Nephron (organoid): ENCODE results near the gene ANO2.
A peak's percentile ranks its signal among the peaks of the same experiment; 100 is the strongest.

ENCODE experiments used
- H3K27ac Mint-ChIP-seq, 3 experiments: 2 replicates each; pipeline ENCODE4 v1.8.0; 2020; ENCODE audit warnings: mixed read lengths in 3 of 3, mild to moderate bottlenecking in 2 of 3, moderate library complexity in 1 of 3
- H3K27me3 Mint-ChIP-seq: 2 replicates; pipeline ENCODE4 v1.8.0; 2021; ENCODE audit warnings: low read depth, mild to moderate bottlenecking, moderate library complexity, mixed read lengths
- H3K36me3 Mint-ChIP-seq: 2 replicates; pipeline ENCODE4 v1.8.0; 2020; ENCODE audit warnings: low read depth, mixed read lengths
- H3K4me1 Mint-ChIP-seq: 2 replicates; pipeline ENCODE4 v1.8.0; 2020; ENCODE audit warnings: mixed read lengths
- H3K4me3 Mint-ChIP-seq, 3 experiments: 2 replicates each; pipeline ENCODE4 v1.8.0; 2020; ENCODE audit warnings: mild to moderate bottlenecking in 3 of 3, mixed read lengths in 3 of 3, moderate library complexity in 2 of 3
- H3K9me3 Mint-ChIP-seq: 2 replicates; pipeline ENCODE4 v1.8.0; 2020; ENCODE audit warnings: mixed read lengths
- CTCF ChIP-seq, 3 experiments: fragments of 200-600 bp; sonication (generic); IDR thresholded peaks; one replicate each; pipeline ENCODE4 v1.5.0; 2021; ENCODE audit warnings: antibody characterized with exemption in 3 of 3; ENCODE audit not compliant: unreplicated experiment in 3 of 3

The ANO2 gene

GRCh38 chr12:5916785-5917290 lies 28.2 kb downstream of the ANO2 start:
- no peaks in the 10 kb centered on the region for H3K36me3 Mint-ChIP-seq
- no peaks in the 10 kb centered on the region for H3K9me3 Mint-ChIP-seq
- no peak overlapping the region for H3K4me3 Mint-ChIP-seq
- H3K27me3 Mint-ChIP-seq, result peaks cover 18% of the 10 kb centered on the region
- no peak overlapping the region for H3K27ac Mint-ChIP-seq
- TF ChIP-seq CTCF (IDR thresholded peaks at IDR 0.05; ENCODE audit: unreplicated experiment in 3 of 3), result no peak
- H3K4me1 Mint-ChIP-seq, result no peaks in the 10 kb centered on the region

DNA sequence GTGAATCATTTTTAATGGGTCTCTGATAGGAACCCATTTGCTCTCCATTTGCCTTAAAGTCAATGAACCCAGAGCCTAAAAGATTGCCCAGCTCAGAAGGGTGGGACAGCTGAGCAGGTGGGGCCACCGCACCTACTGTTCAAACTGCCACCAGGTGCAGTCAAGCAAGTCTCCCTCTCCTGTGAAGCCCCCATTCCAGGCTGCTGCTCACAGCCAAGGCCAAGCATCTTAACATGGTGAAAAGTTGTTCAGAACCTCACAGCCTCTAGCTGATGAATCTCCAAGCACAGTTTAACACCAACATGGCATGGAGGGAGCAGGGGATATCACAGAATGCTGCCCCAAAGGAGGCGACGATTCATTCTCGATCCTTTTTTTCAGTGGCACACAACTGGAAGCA lies 29.5 kb downstream of the ANO2 start:
- H3K4me1 Mint-ChIP-seq, result no peaks in the 10 kb centered on the region
- H3K36me3 Mint-ChIP-seq, result no peaks in the 10 kb centered on the region
- peaks cover 21% of the 10 kb centered on the region for H3K27me3 Mint-ChIP-seq
- no peaks in the 10 kb centered on the region for H3K9me3 Mint-ChIP-seq
- TF ChIP-seq CTCF (IDR thresholded peaks at IDR 0.05; ENCODE audit: unreplicated experiment in 3 of 3), result no peak
- H3K27ac Mint-ChIP-seq, result no peak overlapping the region
- H3K4me3 Mint-ChIP-seq, result no peak overlapping the region

DNA sequence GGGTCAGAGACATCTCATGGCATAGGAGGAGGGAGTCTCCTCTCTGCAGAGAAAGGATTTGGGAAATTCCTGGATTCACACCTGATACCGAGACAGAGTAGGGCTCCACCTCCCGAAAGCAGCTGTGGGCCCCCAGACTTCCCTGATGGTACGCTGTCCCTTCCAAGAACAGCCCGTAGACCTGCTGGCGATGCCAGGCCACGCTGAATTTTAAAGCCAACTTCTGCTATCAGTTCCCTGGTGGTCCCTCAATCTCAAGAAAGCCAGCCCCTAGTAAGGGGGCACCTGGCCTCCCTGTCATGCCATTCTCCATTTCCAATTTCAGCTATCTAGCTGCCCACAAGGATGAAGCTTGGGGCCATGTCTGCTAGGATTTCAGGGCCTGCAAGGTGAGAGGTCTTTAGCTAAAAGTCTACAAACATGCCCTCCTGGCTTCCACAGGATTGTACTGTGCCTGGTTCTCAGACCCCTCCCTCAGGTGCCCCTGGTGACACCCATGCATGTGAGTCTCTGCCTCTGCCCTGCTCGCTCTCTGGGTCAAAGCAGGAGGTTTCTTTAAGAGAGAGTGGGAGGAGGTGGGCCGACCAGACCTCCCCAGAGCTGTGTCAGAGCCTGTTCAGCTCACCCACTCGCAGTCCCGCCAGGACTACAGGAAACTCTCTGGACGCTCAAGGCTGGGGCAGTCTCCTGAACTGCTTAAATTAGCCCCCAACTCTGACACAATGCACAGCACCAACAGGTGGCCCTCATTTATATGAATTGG lies 30.5 kb downstream of the ANO2 start:
- Mint-ChIP-seq H3K9me3 (no peaks in the 10 kb centered on the region), H3K4me3 (no peak overlapping the region), H3K36me3 (no peaks in the 10 kb centered on the region), H3K4me1 (no peaks in the 10 kb centered on the region), H3K27me3 (peaks cover 22% of the 10 kb centered on the region), H3K27ac (no peak overlapping the region)
- no peak for TF ChIP-seq CTCF (IDR thresholded peaks at IDR 0.05; ENCODE audit: unreplicated experiment in 3 of 3)

DNA sequence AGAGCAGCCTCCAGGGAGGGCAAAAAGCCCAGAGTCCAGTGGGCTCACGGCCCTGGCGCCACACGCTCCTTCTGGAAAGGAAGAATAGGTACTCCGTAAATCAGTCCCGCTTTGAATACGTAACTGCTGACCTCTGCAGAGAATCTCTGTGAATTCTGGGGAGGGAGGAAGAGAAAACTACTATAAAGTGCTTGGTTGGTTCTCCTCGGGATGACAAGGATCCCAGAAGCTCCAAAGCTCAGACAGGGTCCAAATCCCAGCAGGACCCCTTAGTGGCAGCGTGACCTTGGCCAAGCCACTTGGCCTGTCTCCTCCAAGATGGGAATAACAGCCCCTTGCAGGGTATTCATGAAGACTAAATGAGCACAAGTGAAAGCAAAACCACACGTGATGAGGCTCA lies 31.7 kb downstream of the ANO2 start:
- H3K27me3 Mint-ChIP-seq, result peaks cover 25% of the 10 kb centered on the region
- no peak overlapping the region for H3K27ac Mint-ChIP-seq
- no peak for TF ChIP-seq CTCF (IDR thresholded peaks at IDR 0.05; ENCODE audit: unreplicated experiment in 3 of 3)
- no peak overlapping the region for H3K4me3 Mint-ChIP-seq
- H3K4me1 Mint-ChIP-seq, result no peaks in the 10 kb centered on the region
- H3K36me3 Mint-ChIP-seq, result no peaks in the 10 kb centered on the region
- no peaks in the 10 kb centered on the region for H3K9me3 Mint-ChIP-seq

GRCh38 chr12:5912437-5913334 lies 32.4 kb downstream of the ANO2 start:
- Mint-ChIP-seq H3K4me1 (no peaks in the 10 kb centered on the region), H3K36me3 (no peaks in the 10 kb centered on the region), H3K27ac (no peak overlapping the region), H3K9me3 (no peaks in the 10 kb centered on the region), H3K4me3 (no peak overlapping the region), H3K27me3 (peaks cover 28% of the 10 kb centered on the region)
- TF ChIP-seq CTCF (IDR thresholded peaks at IDR 0.05; ENCODE audit: unreplicated experiment in 3 of 3), result peak in 1 of 3 experiments; percentile 44
